ENCODE measurements around the gene POLE4. TPM values are rescaled to one million over a fixed set of nuclear protein-coding genes. Genes with fewer than 3 reads are reported as not detected.

Gene POLE4
- polyA plus RNA-seq, 1 of the 3 experiments (the other 2 are of a cell fraction), result 42.1 TPM

GRCh38 chr2:74991977-74992376 lies 33.5 kb downstream of the POLE4 start:
- H3K79me2 ChIP-seq (ENCODE audit: insufficient read depth), result no peaks in the 10 kb centered on the region
- no peaks in the 10 kb centered on the region for H3F3A ChIP-seq (replicated peaks; ENCODE audit: insufficient read depth)
- ChIA-PET CTCF (interaction anchor here (1.1 to 1.5 kb wide), 3 partner anchors 8 to 73 kb away, joined by 3 to 4 read pairs (median 3); no protein-coding TSS in a partner anchor), POLR2A (no interaction called here)
- no peak overlapping the region for H3K4me3 ChIP-seq (ENCODE audit: low read depth in 2 of 2, low read length in 1 of 2)
- no peaks in the 10 kb centered on the region for H3K27me3 ChIP-seq (ENCODE audit: insufficient read depth)
- no peak overlapping the region for H3K27ac ChIP-seq (ENCODE audit: low read depth in 2 of 2, low read length in 1 of 2)
- H3K9me2 ChIP-seq, result no peaks in the 10 kb centered on the region
- H3K4me1 ChIP-seq (ENCODE audit: control insufficient read depth in 1 of 2, insufficient read depth in 2 of 2, low read depth in 1 of 2, low read length in 1 of 2), result no peaks in the 10 kb centered on the region
- DNase-seq, result no peak
- H3K36me3 ChIP-seq (replicated peaks in 1 of 2; ENCODE audit: control insufficient read depth in 1 of 2, insufficient read depth in 2 of 2, low read length in 1 of 2), result no peaks in the 10 kb centered on the region
- WGBS (ENCODE audit: low lambda C conversion rate), result 80% methylated on average over 4 of the region's 4 CpGs
- no peaks in the 10 kb centered on the region for H3K9me3 ChIP-seq
- H2AFZ ChIP-seq (ENCODE audit: low read depth), result no peak overlapping the region
- H3K4me2 ChIP-seq, result no peak overlapping the region
- no peak overlapping the region for H3K9ac ChIP-seq
- H4K20me1 ChIP-seq (ENCODE audit: insufficient read depth), result no peaks in the 10 kb centered on the region
- no peak for TF ChIP-seq USF1 (IDR thresholded peaks at IDR 0.05; ENCODE audit: borderline replicate concordance, low read depth)
- no peak for TF ChIP-seq PBX3 (IDR thresholded peaks at IDR 0.05)
- TF ChIP-seq ZBTB33 (IDR thresholded peaks at IDR 0.05; ENCODE audit: borderline replicate concordance, low read depth), result no peak
- no peak for TF ChIP-seq NFIC (IDR thresholded peaks at IDR 0.05; ENCODE audit: borderline replicate concordance)
- TF ChIP-seq TAF1 (IDR thresholded peaks at IDR 0.05; ENCODE audit: borderline replicate concordance, low read depth, low read length), result no peak
- no peak for TF ChIP-seq SIN3A (IDR thresholded peaks at IDR 0.05; ENCODE audit: borderline replicate concordance, low read depth, low read length)
- TF ChIP-seq JUND (IDR thresholded peaks at IDR 0.05), result no peak
- no peak for TF ChIP-seq YY1 (IDR thresholded peaks at IDR 0.05; ENCODE audit: low read depth)
- TF ChIP-seq USF2 (IDR thresholded peaks at IDR 0.05; ENCODE audit: borderline replicate concordance, low read depth, low read length), result no peak
- no peak for TF ChIP-seq NRF1 (IDR thresholded peaks at IDR 0.05; ENCODE audit: low read depth, low read length)
- no peak for TF ChIP-seq GABPA (IDR thresholded peaks at IDR 0.05; ENCODE audit: low read depth)
- TF ChIP-seq SMC3 (IDR thresholded peaks at IDR 0.05; ENCODE audit: low read depth, low read length), result no peak
- no peak for TF ChIP-seq MEF2A (IDR thresholded peaks at IDR 0.05; ENCODE audit: borderline replicate concordance, low read depth)

GRCh38 chr2:74999468-74999867 lies 41.0 kb downstream of the POLE4 start:
- H3K4me2 ChIP-seq, result no peak overlapping the region

More at GRCh38 chr2:74999468-74999867, 41.0 kb downstream of the POLE4 start:
- Histone ChIP-seq H3K4me1 (ENCODE audit: control insufficient read depth in 1 of 2, insufficient read depth in 2 of 2, low read depth in 1 of 2, low read length in 1 of 2) (no peaks in the 10 kb centered on the region; a peak in 1 of 4 replicates), H3F3A (replicated peaks; ENCODE audit: insufficient read depth) (no peaks in the 10 kb centered on the region), H3K9me3 (no peaks in the 10 kb centered on the region), H3K36me3 (replicated peaks in 1 of 2; ENCODE audit: control insufficient read depth in 1 of 2, insufficient read depth in 2 of 2, low read length in 1 of 2) (no peaks in the 10 kb centered on the region), H4K20me1 (ENCODE audit: insufficient read depth) (no peaks in the 10 kb centered on the region), H3K27me3 (ENCODE audit: insufficient read depth) (no peaks in the 10 kb centered on the region), H2AFZ (ENCODE audit: low read depth) (no peak overlapping the region), H3K9me2 (no peaks in the 10 kb centered on the region), H3K4me3 (ENCODE audit: low read depth in 2 of 2, low read length in 1 of 2) (no peak overlapping the region), H3K79me2 (ENCODE audit: insufficient read depth) (no peaks in the 10 kb centered on the region), H3K9ac (no peak overlapping the region), H3K27ac (ENCODE audit: low read depth in 2 of 2, low read length in 1 of 2) (no peak overlapping the region)
- CTCF ChIA-PET, result no interaction called here
- TF ChIP-seq MXI1 (IDR thresholded peaks at IDR 0.05; ENCODE audit: low read depth, low read length) (no peak), POLR2AphosphoS5 (IDR thresholded peaks at IDR 0.05; ENCODE audit: low read depth, low read length) (no peak), ELF1 (IDR thresholded peaks at IDR 0.05) (no peak), EP300 (IDR thresholded peaks at IDR 0.05; ENCODE audit: borderline replicate concordance in 1 of 2, low read depth in 1 of 2, low read length in 1 of 2) (no peak), TAF1 (IDR thresholded peaks at IDR 0.05; ENCODE audit: borderline replicate concordance, low read depth, low read length) (no peak), NFIC (IDR thresholded peaks at IDR 0.05; ENCODE audit: borderline replicate concordance) (no peak), GABPA (IDR thresholded peaks at IDR 0.05; ENCODE audit: low read depth) (no peak), FOXJ3 (CRISPR knock-in tag; IDR thresholded peaks at IDR 0.05) (no peak), CHD2 (IDR thresholded peaks at IDR 0.05; ENCODE audit: low read length, partially characterized antibody) (no peak), MEF2A (IDR thresholded peaks at IDR 0.05; ENCODE audit: borderline replicate concordance, low read depth) (no peak), RFX5 (IDR thresholded peaks at IDR 0.05; ENCODE audit: low read length) (no peak), YY1 (IDR thresholded peaks at IDR 0.05; ENCODE audit: low read depth) (no peak)
- no peak for DNase-seq
- POLR2A ChIA-PET, result no interaction called here
- WGBS (ENCODE audit: low lambda C conversion rate), result 55% methylated on average over 5 of the region's 5 CpGs
